Astrocyte (in vitro differentiated cells and primary cell): ENCODE data around the gene DNAH1. TPM values are rescaled to one million over a fixed set of nuclear protein-coding genes. Genes with fewer than 3 reads are reported as not detected.

Experiments used
- DNase-seq: peaks from one replicate; pipeline ENCODE4 v3.0.0-alpha.2; 2010; ENCODE audit warnings: low read depth
- FAIRE-seq: peaks from 2 replicates; lab custom pipeline; 2011; peaks lifted over from hg19 to GRCh38; lab: Jason Lieb, UNC
- H2AFZ ChIP-seq: 2 replicates; pipeline ENCODE4 v1.6.0; 2012; ENCODE audit warnings: low read depth, low read length, inconsistent platforms
- H3K27ac ChIP-seq: 2 replicates; pipeline ENCODE4 v1.5.1; 2011; ENCODE audit warnings: low read depth, low read length, inconsistent platforms
- H3K27me3 ChIP-seq: 2 replicates; pipeline ENCODE4 v1.6.0; 2011; ENCODE audit warnings: low read length, inconsistent platforms; ENCODE audit not compliant: insufficient read depth
- H3K36me3 ChIP-seq: 2 replicates; pipeline ENCODE4 v1.5.1; 2011; ENCODE audit warnings: low read length, inconsistent platforms; ENCODE audit not compliant: insufficient read depth
- H3K4me1 ChIP-seq: 2 replicates; pipeline ENCODE4 v1.5.1; 2011; ENCODE audit warnings: low read length, inconsistent platforms; ENCODE audit not compliant: insufficient read depth
- H3K4me2 ChIP-seq: 2 replicates; pipeline ENCODE4 v1.6.0; 2012; ENCODE audit warnings: low read length, inconsistent platforms
- H3K4me3 ChIP-seq: 2 replicates; pipeline ENCODE4 v1.5.1; 2011; ENCODE audit warnings: low read depth, mild to moderate bottlenecking, low read length, inconsistent platforms; ENCODE audit not compliant: insufficient read depth
- H3K79me2 ChIP-seq: 2 replicates; pipeline ENCODE4 v1.6.0; 2012; ENCODE audit warnings: mild to moderate bottlenecking, low read length, inconsistent platforms; ENCODE audit not compliant: insufficient read depth
- H3K9ac ChIP-seq: 2 replicates; pipeline ENCODE4 v1.6.0; 2012; ENCODE audit warnings: mild to moderate bottlenecking, low read length, inconsistent platforms
- H3K9me3 ChIP-seq: 2 replicates; pipeline ENCODE4 v1.5.1; 2012; ENCODE audit warnings: low read depth, mild to moderate bottlenecking, low read length, inconsistent platforms; ENCODE audit not compliant: insufficient read depth
- H4K20me1 ChIP-seq: 2 replicates; pipeline ENCODE4 v1.6.0; 2012; ENCODE audit warnings: low read length, inconsistent platforms; ENCODE audit not compliant: insufficient read depth
- H3K27ac Mint-ChIP-seq: one replicate; pipeline ENCODE4 v1.8.0; 2021; ENCODE audit warnings: mild to moderate bottlenecking, mixed read lengths; ENCODE audit not compliant: unreplicated experiment
- H3K27me3 Mint-ChIP-seq: one replicate; pipeline ENCODE4 v1.8.0; 2021; ENCODE audit warnings: low read depth, mixed read lengths; ENCODE audit not compliant: unreplicated experiment
- H3K36me3 Mint-ChIP-seq: one replicate; pipeline ENCODE4 v1.8.0; 2021; ENCODE audit warnings: low read depth, mixed read lengths; ENCODE audit not compliant: unreplicated experiment
- H3K4me1 Mint-ChIP-seq: one replicate; pipeline ENCODE4 v1.8.0; 2021; ENCODE audit warnings: low read depth, mixed read lengths; ENCODE audit not compliant: unreplicated experiment
- H3K4me3 Mint-ChIP-seq: one replicate; pipeline ENCODE4 v1.8.0; 2021; ENCODE audit warnings: mild to moderate bottlenecking, moderate library complexity, mixed read lengths; ENCODE audit not compliant: unreplicated experiment
- H3K9me3 Mint-ChIP-seq: one replicate; pipeline ENCODE4 v1.8.0; 2021; ENCODE audit warnings: mild to moderate bottlenecking, mixed read lengths; ENCODE audit not compliant: unreplicated experiment
- EZH2 ChIP-seq: IDR thresholded peaks from 2 replicates; pipeline ENCODE4 v1.6.1; 2012; ENCODE audit warnings: mild to moderate bottlenecking, low read length, inconsistent platforms; ENCODE audit not compliant: insufficient read depth
- total RNA-seq: library from RNA; stranded (reverse); gene quantifications from 2 replicates; pipeline ENCODE4 v1.2.1, GENCODE V29; 2021
- TF ChIP-seq, protein P1 (sequence below): IDR thresholded peaks from 2 replicates; pipeline ENCODE4 v1.5.1; 2011; ENCODE audit warnings: low read depth, mild to moderate bottlenecking, inconsistent platforms, low read length, moderate library complexity; ENCODE audit not compliant: insufficient read depth

The DNAH1 gene
- total RNA-seq, 1 donor from 2014 or later = 2.3 TPM

- Histone ChIP-seq H4K20me1 (no peaks in the 10 kb centered on the region), H2AFZ (no peak overlapping the region), H3K27me3 (no peaks in the 10 kb centered on the region), H3K9me3 (no peaks in the 10 kb centered on the region), H3K4me2 (no peak overlapping the region), H3K9ac (no peak overlapping the region), H3K79me2 (no peaks in the 10 kb centered on the region), H3K4me3 (no peak overlapping the region), H3K27ac (no peak overlapping the region), H3K36me3 (no peaks in the 10 kb centered on the region), H3K4me1 (peaks cover 20% of the 10 kb centered on the region)
- FAIRE-seq (no peak), DNase-seq (no peak)
- TF ChIP-seq, protein P1, sequence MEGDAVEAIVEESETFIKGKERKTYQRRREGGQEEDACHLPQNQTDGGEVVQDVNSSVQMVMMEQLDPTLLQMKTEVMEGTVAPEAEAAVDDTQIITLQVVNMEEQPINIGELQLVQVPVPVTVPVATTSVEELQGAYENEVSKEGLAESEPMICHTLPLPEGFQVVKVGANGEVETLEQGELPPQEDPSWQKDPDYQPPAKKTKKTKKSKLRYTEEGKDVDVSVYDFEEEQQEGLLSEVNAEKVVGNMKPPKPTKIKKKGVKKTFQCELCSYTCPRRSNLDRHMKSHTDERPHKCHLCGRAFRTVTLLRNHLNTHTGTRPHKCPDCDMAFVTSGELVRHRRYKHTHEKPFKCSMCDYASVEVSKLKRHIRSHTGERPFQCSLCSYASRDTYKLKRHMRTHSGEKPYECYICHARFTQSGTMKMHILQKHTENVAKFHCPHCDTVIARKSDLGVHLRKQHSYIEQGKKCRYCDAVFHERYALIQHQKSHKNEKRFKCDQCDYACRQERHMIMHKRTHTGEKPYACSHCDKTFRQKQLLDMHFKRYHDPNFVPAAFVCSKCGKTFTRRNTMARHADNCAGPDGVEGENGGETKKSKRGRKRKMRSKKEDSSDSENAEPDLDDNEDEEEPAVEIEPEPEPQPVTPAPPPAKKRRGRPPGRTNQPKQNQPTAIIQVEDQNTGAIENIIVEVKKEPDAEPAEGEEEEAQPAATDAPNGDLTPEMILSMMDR = no peak
- no peak for TF ChIP-seq EZH2
- Mint-ChIP-seq H3K9me3 (no peaks in the 10 kb centered on the region), H3K27ac (no peak overlapping the region), H3K4me3 (no peak overlapping the region), H3K36me3 (peaks cover 9% of the 10 kb centered on the region), H3K4me1 (peaks cover 23% of the 10 kb centered on the region), H3K27me3 (peaks cover 30% of the 10 kb centered on the region)
Measured at GRCh38 chr3:52302426-52303145, 13.5 kb upstream of the DNAH1 start.

DNA sequence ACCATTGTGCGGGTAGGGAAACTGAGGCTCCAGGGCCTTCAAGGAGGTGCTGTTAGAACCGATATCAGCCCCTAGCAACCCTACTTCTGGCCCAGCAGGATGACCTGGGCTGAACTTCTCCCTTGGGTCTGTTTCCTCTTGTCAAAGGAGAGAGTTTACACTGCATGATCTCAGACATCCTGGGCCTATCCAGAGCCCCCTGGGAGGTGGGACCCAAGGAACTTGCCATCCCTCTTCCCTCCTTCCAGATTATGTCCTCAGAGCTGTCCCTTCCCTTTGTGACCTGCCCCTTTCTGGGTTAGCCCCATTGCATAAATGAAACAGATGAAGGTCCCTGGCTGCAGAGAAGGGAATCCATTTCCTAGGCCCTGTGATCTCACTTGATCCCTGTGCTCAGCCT lies 12.3 kb upstream of the DNAH1 start:
- no peak for DNase-seq
- TF ChIP-seq, protein P1 = no peak
- no peak for TF ChIP-seq EZH2
- Mint-ChIP-seq H3K9me3 (peaks cover 2% of the 10 kb centered on the region), H3K4me1 (peaks cover 19% of the 10 kb centered on the region), H3K4me3 (no peak overlapping the region), H3K27ac (no peak overlapping the region), H3K27me3 (peaks cover 37% of the 10 kb centered on the region), H3K36me3 (peaks cover 9% of the 10 kb centered on the region)
- Histone ChIP-seq H4K20me1 (no peaks in the 10 kb centered on the region), H3K4me2 (no peak overlapping the region), H3K4me1 (peaks cover 17% of the 10 kb centered on the region), H3K36me3 (no peaks in the 10 kb centered on the region), H3K79me2 (no peaks in the 10 kb centered on the region), H3K9ac (no peak overlapping the region), H3K27me3 (no peaks in the 10 kb centered on the region), H3K4me3 (no peak overlapping the region), H3K9me3 (no peaks in the 10 kb centered on the region), H3K27ac (no peak overlapping the region), H2AFZ (no peak overlapping the region)
- FAIRE-seq = no peak

DNA sequence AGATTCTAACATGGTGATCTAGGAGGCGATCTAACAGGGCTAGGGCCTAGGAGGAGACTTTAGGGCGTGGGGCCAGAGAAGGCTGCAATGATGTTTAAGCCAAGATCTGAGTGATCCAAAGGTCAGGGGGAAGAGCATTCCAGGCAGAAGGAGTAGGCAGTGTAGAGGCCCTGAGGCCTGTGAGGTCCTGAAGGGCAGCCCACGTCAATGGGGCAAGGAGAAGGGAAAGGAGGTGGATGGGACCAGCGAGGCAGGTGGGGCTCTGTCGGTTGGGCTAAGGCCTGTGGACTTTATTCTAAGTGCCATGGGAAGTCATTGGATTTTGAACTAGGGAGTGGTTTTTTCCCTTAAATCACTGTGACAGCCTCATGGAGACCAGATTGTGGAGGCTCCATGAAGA lies 10.2 kb upstream of the DNAH1 start:
- no peaks in the 10 kb centered on the region for H3K9me3 ChIP-seq
- no peaks in the 10 kb centered on the region for H3K27me3 ChIP-seq
- H3K4me1 Mint-ChIP-seq = peaks cover 6% of the 10 kb centered on the region
- H3K9me3 Mint-ChIP-seq = peaks cover 2% of the 10 kb centered on the region
- no peak overlapping the region for H3K4me2 ChIP-seq
- no peak overlapping the region for H3K9ac ChIP-seq
- H3K27ac ChIP-seq = no peak overlapping the region
- H3K36me3 ChIP-seq = no peaks in the 10 kb centered on the region
- H3K36me3 Mint-ChIP-seq = peaks cover 18% of the 10 kb centered on the region
- no peak overlapping the region for H2AFZ ChIP-seq
- H3K27me3 Mint-ChIP-seq = peaks cover 45% of the 10 kb centered on the region
- H3K4me3 Mint-ChIP-seq = peak overlapping the region; percentile 2
- H3K4me3 ChIP-seq = no peak overlapping the region
- DNase-seq (no peak), FAIRE-seq (no peak)
- H4K20me1 ChIP-seq = no peaks in the 10 kb centered on the region
- peaks cover 2% of the 10 kb centered on the region for H3K4me1 ChIP-seq
- no peak for TF ChIP-seq EZH2
- TF ChIP-seq, protein P1 = no peak
- H3K27ac Mint-ChIP-seq = no peak overlapping the region
- H3K79me2 ChIP-seq = no peaks in the 10 kb centered on the region
